GM04504 (cell line): ENCODE results near the gene CIPC.

ENCODE experiments used
- DNase-seq: peaks from one replicate; pipeline ENCODE4 v3.0.0-alpha.2; 2012; ENCODE audit warnings: low read depth

The CIPC gene

GRCh38 chr14:77069551-77069950, 28.5 kb upstream of the CIPC start:
- DNase-seq = no peak

GRCh38 chr14:77071938-77072388, 26.1 kb upstream of the CIPC start:
- DNase-seq = no peak

- no peak for DNase-seq
Observed at GRCh38 chr14:77074969-77075368, 23.1 kb upstream of the CIPC start.

GRCh38 chr14:77076113-77076631, 21.9 kb upstream of the CIPC start:
- DNase-seq = no peak

GRCh38 chr14:77077040-77077439, 21.0 kb upstream of the CIPC start:
- DNase-seq = no peak

- DNase-seq = no peak
Observed at GRCh38 chr14:77082356-77082755, 15.7 kb upstream of the CIPC start.

- DNase-seq = no peak
Observed at GRCh38 chr14:77083082-77083481, 15.0 kb upstream of the CIPC start.

GRCh38 chr14:77084985-77085384, 13.1 kb upstream of the CIPC start:
- DNase-seq = no peak

GRCh38 chr14:77085538-77085937, 12.5 kb upstream of the CIPC start:
- DNase-seq = no peak

GRCh38 chr14:77086017-77086727, 11.9 kb upstream of the CIPC start:
- no peak for DNase-seq

GRCh38 chr14:77086951-77087350, 11.1 kb upstream of the CIPC start:
- DNase-seq = no peak

GRCh38 chr14:77087631-77088030, 10.4 kb upstream of the CIPC start:
- no peak for DNase-seq

GRCh38 chr14:77088219-77088618, 9.8 kb upstream of the CIPC start:
- no peak for DNase-seq

- DNase-seq = no peak
Observed at GRCh38 chr14:77088645-77089044, 9.4 kb upstream of the CIPC start.

- no peak for DNase-seq
Observed at GRCh38 chr14:77091518-77091917, 6.5 kb upstream of the CIPC start.

- no peak for DNase-seq
Observed at GRCh38 chr14:77092676-77093075, 5.4 kb upstream of the CIPC start.

- peak; percentile 40 for DNase-seq
Observed at GRCh38 chr14:77094672-77095284, 3.3 kb upstream of the CIPC start.

GRCh38 chr14:77097006-77097699, 905 bp upstream of the CIPC start:
- no peak for DNase-seq

- no peak for DNase-seq
Observed at GRCh38 chr14:77098529-77099353, 683 bp downstream of the CIPC start.

- DNase-seq = peak; percentile 62
Observed at GRCh38 chr14:77099425-77100167, 1.5 kb downstream of the CIPC start.

GRCh38 chr14:77100961-77101360, 2.9 kb downstream of the CIPC start:
- no peak for DNase-seq
